Astrocyte of the cerebellum (primary cell): ENCODE data around the gene FREM2.
A peak's percentile ranks its signal among the peaks of the same experiment; 100 is the strongest.

Experiments used
- DNase-seq: peaks from one replicate; pipeline ENCODE4 v3.0.0-alpha.2; 2011; ENCODE audit warnings: low read depth
- H3K4me3 ChIP-seq: 2 replicates; pipeline ENCODE4 v1.5.1; 2011; ENCODE audit warnings: mild to moderate bottlenecking, low read depth, low read length, moderate library complexity
- in situ Hi-C: cut with HindIII; loops from 2 replicates; pipeline ENCODE4 v1.10.0; 2017; ENCODE audit warnings: low sequenced_read_pairs
- TF ChIP-seq, protein P1 (sequence below): IDR thresholded peaks from 2 replicates; pipeline ENCODE4 v1.5.1; 2012; ENCODE audit warnings: low read length, low read depth, moderate library complexity, mild to moderate bottlenecking; ENCODE audit errors: missing control alignments

Gene FREM2

DNA sequence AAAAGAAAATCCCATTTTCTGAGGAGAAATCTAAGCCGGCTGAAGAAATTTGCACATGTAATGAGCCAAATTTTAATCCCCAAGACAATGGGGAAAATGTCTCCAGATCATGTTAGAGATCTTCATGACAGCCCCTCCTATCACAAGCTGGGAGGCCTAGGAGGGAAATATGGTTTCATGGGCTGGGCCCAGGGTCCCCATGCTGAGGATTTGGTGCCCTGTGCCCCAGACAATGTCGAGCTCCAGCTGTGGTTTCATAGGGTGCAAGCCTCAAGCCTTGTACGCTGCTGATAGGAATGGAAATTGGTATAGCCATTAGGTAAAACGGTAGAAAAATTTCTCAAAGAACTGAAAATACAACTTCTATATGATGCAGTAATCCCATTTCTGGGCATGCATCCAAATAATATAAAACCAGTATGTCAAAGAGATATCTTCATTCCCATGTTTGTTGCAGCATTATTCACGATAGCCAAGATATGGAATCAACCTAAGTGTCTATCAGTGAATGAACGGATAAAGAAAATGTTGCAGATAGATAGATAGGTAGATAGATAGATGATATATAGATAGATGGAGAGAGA lies 19.3 kb upstream of the FREM2 start:
- in situ Hi-C loops, result no loop called here
- no peak for DNase-seq
- TF ChIP-seq, protein P1, sequence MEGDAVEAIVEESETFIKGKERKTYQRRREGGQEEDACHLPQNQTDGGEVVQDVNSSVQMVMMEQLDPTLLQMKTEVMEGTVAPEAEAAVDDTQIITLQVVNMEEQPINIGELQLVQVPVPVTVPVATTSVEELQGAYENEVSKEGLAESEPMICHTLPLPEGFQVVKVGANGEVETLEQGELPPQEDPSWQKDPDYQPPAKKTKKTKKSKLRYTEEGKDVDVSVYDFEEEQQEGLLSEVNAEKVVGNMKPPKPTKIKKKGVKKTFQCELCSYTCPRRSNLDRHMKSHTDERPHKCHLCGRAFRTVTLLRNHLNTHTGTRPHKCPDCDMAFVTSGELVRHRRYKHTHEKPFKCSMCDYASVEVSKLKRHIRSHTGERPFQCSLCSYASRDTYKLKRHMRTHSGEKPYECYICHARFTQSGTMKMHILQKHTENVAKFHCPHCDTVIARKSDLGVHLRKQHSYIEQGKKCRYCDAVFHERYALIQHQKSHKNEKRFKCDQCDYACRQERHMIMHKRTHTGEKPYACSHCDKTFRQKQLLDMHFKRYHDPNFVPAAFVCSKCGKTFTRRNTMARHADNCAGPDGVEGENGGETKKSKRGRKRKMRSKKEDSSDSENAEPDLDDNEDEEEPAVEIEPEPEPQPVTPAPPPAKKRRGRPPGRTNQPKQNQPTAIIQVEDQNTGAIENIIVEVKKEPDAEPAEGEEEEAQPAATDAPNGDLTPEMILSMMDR, result no peak
- no peak overlapping the region for H3K4me3 ChIP-seq

- TF ChIP-seq, protein P1, result no peak
- in situ Hi-C loops, result no loop called here
- H3K4me3 ChIP-seq, result no peak overlapping the region
- no peak for DNase-seq
Observed at GRCh38 chr13:38669234-38669964, 17.5 kb upstream of the FREM2 start.

- DNase-seq, result peak; percentile 49
- H3K4me3 ChIP-seq, result no peak overlapping the region
- TF ChIP-seq, protein P1, result peak; percentile 53
- in situ Hi-C loops, result no loop called here
Observed at GRCh38 chr13:38670627-38671026, 16.2 kb upstream of the FREM2 start.

- no peak overlapping the region for H3K4me3 ChIP-seq
- TF ChIP-seq, protein P1, result no peak
- DNase-seq, result no peak
- in situ Hi-C loops, result no loop called here
Observed at GRCh38 chr13:38671980-38672379, 14.9 kb upstream of the FREM2 start.

DNA sequence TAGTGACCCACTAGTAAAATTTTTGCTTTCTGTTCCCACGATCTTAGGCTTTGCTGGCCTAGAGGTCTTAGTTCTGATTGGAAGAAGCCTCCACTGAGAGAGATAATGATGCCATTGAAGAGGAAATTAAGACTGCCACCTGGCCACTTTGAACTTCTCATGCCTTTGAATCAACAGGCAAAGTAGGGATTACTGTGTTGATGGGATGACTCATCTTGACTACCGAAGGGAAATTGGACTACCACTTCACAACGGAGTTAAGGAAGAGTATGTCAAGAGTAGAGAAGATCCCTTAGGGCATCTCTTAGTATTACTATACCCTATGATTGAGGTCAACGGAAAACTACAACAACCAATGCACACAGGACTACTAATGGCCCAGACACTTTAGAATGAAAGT lies 12.7 kb upstream of the FREM2 start:
- in situ Hi-C loops, result no loop called here
- no peak overlapping the region for H3K4me3 ChIP-seq
- DNase-seq, result no peak
- TF ChIP-seq, protein P1, result no peak

DNA sequence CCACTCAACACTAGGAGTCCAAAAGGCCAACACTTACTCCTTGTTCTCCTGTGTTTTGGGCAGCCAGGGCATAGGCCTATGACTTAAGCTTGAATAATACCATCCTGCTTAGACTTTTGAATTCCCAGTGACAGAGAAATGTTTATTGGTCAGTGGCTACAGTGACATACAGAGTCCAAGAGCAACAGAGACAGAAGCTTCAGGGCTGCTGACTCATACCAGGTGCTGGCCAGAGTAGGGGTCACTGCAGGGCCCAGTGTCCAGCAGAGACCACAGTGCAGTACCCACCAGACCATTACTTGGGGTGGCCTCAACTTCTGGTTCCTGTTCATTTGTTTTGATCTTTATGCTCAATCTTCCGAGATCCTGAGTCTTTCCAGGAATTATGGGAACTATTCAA lies 6.0 kb upstream of the FREM2 start:
- in situ Hi-C loops, result no loop called here
- no peak overlapping the region for H3K4me3 ChIP-seq
- TF ChIP-seq, protein P1, result no peak
- no peak for DNase-seq
